ENCODE data around the gene RBL2.
A peak's percentile ranks its signal among the peaks of the same experiment; 100 is the strongest.
"Not testable (repeated sequence)": the region's sequence is repeated elsewhere in the genome, so short reads cannot be mapped to it uniquely, and the experiment has no call there.

Gene RBL2

GRCh38 chr16:53509906-53510703 lies 75.8 kb downstream of the RBL2 start:
- no peak for FAIRE-seq

GRCh38 chr16:53510704-53511070 lies 76.4 kb downstream of the RBL2 start:
- FAIRE-seq = peak; percentile 87

- no peak for FAIRE-seq
Observed at GRCh38 chr16:53511084-53511402, 76.8 kb downstream of the RBL2 start.

GRCh38 chr16:53511403-53512280 lies 77.4 kb downstream of the RBL2 start:
- peak; percentile 98 for FAIRE-seq

GRCh38 chr16:53512795-53513194 lies 78.5 kb downstream of the RBL2 start:
- not testable (repeated sequence) for FAIRE-seq

GRCh38 chr16:53515259-53515658 lies 81.0 kb downstream of the RBL2 start:
- FAIRE-seq = no peak

GRCh38 chr16:53515811-53516210 lies 81.5 kb downstream of the RBL2 start:
- no peak for FAIRE-seq

GRCh38 chr16:53517851-53518250 lies 83.6 kb downstream of the RBL2 start:
- no peak for FAIRE-seq

GRCh38 chr16:53518550-53519416 lies 84.5 kb downstream of the RBL2 start:
- FAIRE-seq = no peak

GRCh38 chr16:53519417-53520091 lies 85.3 kb downstream of the RBL2 start:
- FAIRE-seq = no peak

GRCh38 chr16:53523126-53523804 lies 89.0 kb downstream of the RBL2 start:
- no peak for FAIRE-seq

GRCh38 chr16:53523971-53524548 lies 89.8 kb downstream of the RBL2 start:
- no peak for FAIRE-seq

GRCh38 chr16:53528797-53529196 lies 94.5 kb downstream of the RBL2 start:
- no peak for FAIRE-seq

- FAIRE-seq = peak; percentile 81
Observed at GRCh38 chr16:53529513-53529912, 95.2 kb downstream of the RBL2 start.

- no peak for FAIRE-seq
Observed at GRCh38 chr16:53530046-53530445, 95.8 kb downstream of the RBL2 start.

- no peak for FAIRE-seq
Observed at GRCh38 chr16:53530741-53531140, 96.5 kb downstream of the RBL2 start.

GRCh38 chr16:53534206-53534605 lies 99.9 kb downstream of the RBL2 start:
- no peak for FAIRE-seq

GRCh38 chr16:53537626-53538025 lies 103.4 kb downstream of the RBL2 start:
- no peak for FAIRE-seq

- FAIRE-seq = not testable (repeated sequence)
Observed at GRCh38 chr16:53539346-53539745, 105.1 kb downstream of the RBL2 start.

GRCh38 chr16:53539759-53540718 lies 105.8 kb downstream of the RBL2 start:
- not testable (repeated sequence) for FAIRE-seq

All from islet of Langerhans (tissue), 1 donor.